PC-3 (cell line): ENCODE results near the gene ADGRD1.

Experiments
- CTCF ChIP-seq: fragments of 300-600 bp; sonication (generic); conservative IDR thresholded peaks from 2 replicates; pipeline ENCODE4 v1.5.1; 2017; ENCODE audit warnings: antibody characterized with exemption, low read depth, mild to moderate bottlenecking, low read length
- EZH2 ChIP-seq: fragments of 300-600 bp; sonication (generic); IDR thresholded peaks from one replicate; pipeline ENCODE4 v1.6.1; 2017; ENCODE audit warnings: antibody characterized with exemption, mild to moderate bottlenecking, low read length; ENCODE audit not compliant: unreplicated experiment
- EZH2phosphoT487 ChIP-seq: fragments of 300-600 bp; sonication (generic); IDR thresholded peaks from 2 replicates; pipeline ENCODE4 v1.6.1; 2018; ENCODE audit warnings: mild to moderate bottlenecking, antibody characterized with exemption, low read length, borderline replicate concordance

- TF ChIP-seq CTCF (no peak), EZH2 (no peak), EZH2phosphoT487 (no peak)
Measured at GRCh38 chr12:131108177-131108955, 154.7 kb downstream of the ADGRD1 start.
